IPS DF 6.9 (cell line): Measurements from ENCODE around the gene TBC1D16.
A peak's percentile ranks its signal among the peaks of the same experiment; 100 is the strongest.
"Not testable (repeated sequence)": the region's sequence is repeated elsewhere in the genome, so short reads cannot be mapped to it uniquely, and the experiment has no call there.

Source experiments
- DNase-seq: peaks from one replicate; pipeline ENCODE4 v3.0.0-alpha.2; 2013; ENCODE audit warnings: low read depth, low spot score
- H3K27ac ChIP-seq: one replicate; pipeline ENCODE4 v1.5.1; 2013; ENCODE audit warnings: low read length, control low read depth
- H3K27me3 ChIP-seq: 2 replicates; pipeline ENCODE4 v1.6.1; 2013; ENCODE audit warnings: mild to moderate bottlenecking, low read length; ENCODE audit not compliant: control insufficient read depth, insufficient read depth
- H3K36me3 ChIP-seq: 2 replicates; pipeline ENCODE4 v1.6.1; 2013; ENCODE audit warnings: low read length; ENCODE audit not compliant: control insufficient read depth, insufficient read depth
- H3K4me1 ChIP-seq: 2 replicates; pipeline ENCODE4 v1.6.1; 2013; ENCODE audit warnings: low read length; ENCODE audit not compliant: control insufficient read depth, insufficient read depth
- H3K4me3 ChIP-seq: 2 replicates; pipeline ENCODE4 v1.5.1; 2013; ENCODE audit warnings: mild to moderate bottlenecking, low read length
- H3K9me3 ChIP-seq: 2 replicates; pipeline ENCODE4 v1.6.1; 2013; ENCODE audit warnings: low read length, inconsistent platforms; ENCODE audit not compliant: control insufficient read depth, insufficient read depth
- WGBS: extraction: QIAGEN DNeasy Blood & Tissue Kit; methylation state at CpG from one replicate; pipeline ENCODE4 v1.1.7; 2013; ENCODE audit warnings: mixed read lengths, missing lambda C conversion rate; ENCODE audit not compliant: insufficient read length, insufficient coverage; 5-methylcytosine and 5-hydroxymethylcytosine counted together

The TBC1D16 gene

GRCh38 chr17:79956441-79956735, 79.3 kb downstream of the TBC1D16 start:
- H3K27ac ChIP-seq, H3K4me3 ChIP-seq, H3K27me3 ChIP-seq, H3K9me3 ChIP-seq, DNase-seq, H3K36me3 ChIP-seq: not testable (repeated sequence)
- no CpG with 5 or more reads among the region's 8 CpGs for WGBS
- peaks cover 18% of the 10 kb centered on the region for H3K4me1 ChIP-seq

- Histone ChIP-seq H3K27ac (no peak overlapping the region), H3K36me3 (no peaks in the 10 kb centered on the region), H3K27me3 (no peaks in the 10 kb centered on the region), H3K4me1 (peaks cover 21% of the 10 kb centered on the region), H3K9me3 (no peaks in the 10 kb centered on the region), H3K4me3 (no peak overlapping the region)
- WGBS = no CpG with 5 or more reads among the region's 13 CpGs
- DNase-seq = no peak
Measured at GRCh38 chr17:79955691-79956440, 79.8 kb downstream of the TBC1D16 start.

- no CpG with 5 or more reads among the region's 10 CpGs for WGBS
- no peak for DNase-seq
- Histone ChIP-seq H3K4me1 (peaks cover 23% of the 10 kb centered on the region), H3K27me3 (no peaks in the 10 kb centered on the region), H3K36me3 (no peaks in the 10 kb centered on the region), H3K9me3 (no peaks in the 10 kb centered on the region), H3K4me3 (no peak overlapping the region), H3K27ac (no peak overlapping the region)
Measured at GRCh38 chr17:79955167-79955549, 80.5 kb downstream of the TBC1D16 start.

GRCh38 chr17:79954281-79955166, 81.1 kb downstream of the TBC1D16 start:
- no CpG with 5 or more reads among the region's 25 CpGs for WGBS
- no peak for DNase-seq
- H3K36me3 ChIP-seq = no peaks in the 10 kb centered on the region

GRCh38 chr17:79953335-79953734, 82.3 kb downstream of the TBC1D16 start:
- Histone ChIP-seq H3K36me3 (0 out of 2 replicates have a peak, but pooled peaks cover 2% of the 10 kb centered on the region), H3K27me3 (no peaks in the 10 kb centered on the region), H3K9me3 (no peaks in the 10 kb centered on the region), H3K4me1 (peaks cover 28% of the 10 kb centered on the region), H3K4me3 (no peak overlapping the region), H3K27ac (no peak overlapping the region)
- no peak for DNase-seq

More at GRCh38 chr17:79954281-79955166, 81.1 kb downstream of the TBC1D16 start:
- H3K9me3 ChIP-seq = no peaks in the 10 kb centered on the region
- no peak overlapping the region for H3K4me3 ChIP-seq
- H3K27ac ChIP-seq = no peak overlapping the region
- no peaks in the 10 kb centered on the region for H3K27me3 ChIP-seq
- peaks cover 23% of the 10 kb centered on the region for H3K4me1 ChIP-seq

GRCh38 chr17:79952901-79953300, 82.8 kb downstream of the TBC1D16 start:
- Histone ChIP-seq H3K4me3 (no peak overlapping the region), H3K9me3 (no peaks in the 10 kb centered on the region), H3K36me3 (0 out of 2 replicates have a peak, but pooled peaks cover 3% of the 10 kb centered on the region), H3K27me3 (no peaks in the 10 kb centered on the region), H3K27ac (no peak overlapping the region), H3K4me1 (peaks cover 28% of the 10 kb centered on the region)
- WGBS = no CpG with 5 or more reads among the region's 8 CpGs
- no peak for DNase-seq

GRCh38 chr17:79952265-79952877, 83.3 kb downstream of the TBC1D16 start:
- Histone ChIP-seq H3K4me1 (peaks cover 28% of the 10 kb centered on the region), H3K9me3 (no peaks in the 10 kb centered on the region), H3K27me3 (no peaks in the 10 kb centered on the region), H3K36me3 (0 out of 2 replicates have a peak, but pooled peaks cover 3% of the 10 kb centered on the region), H3K4me3 (no peak overlapping the region), H3K27ac (no peak overlapping the region)
- no peak for DNase-seq
- WGBS = no CpG with 5 or more reads among the region's 36 CpGs

- Histone ChIP-seq H3K9me3 (no peaks in the 10 kb centered on the region), H3K4me3 (no peak overlapping the region), H3K4me1 (peaks cover 28% of the 10 kb centered on the region), H3K27me3 (no peaks in the 10 kb centered on the region), H3K36me3 (peaks cover 10% of the 10 kb centered on the region), H3K27ac (no peak overlapping the region)
- no CpG with 5 or more reads among the region's 31 CpGs for WGBS
- no peak for DNase-seq
Measured at GRCh38 chr17:79951361-79952264, 84.1 kb downstream of the TBC1D16 start.

GRCh38 chr17:79950751-79951150, 84.9 kb downstream of the TBC1D16 start:
- Histone ChIP-seq H3K4me3 (no peak overlapping the region), H3K4me1 (peaks cover 28% of the 10 kb centered on the region), H3K27me3 (no peaks in the 10 kb centered on the region), H3K36me3 (peaks cover 12% of the 10 kb centered on the region), H3K27ac (no peak overlapping the region), H3K9me3 (no peaks in the 10 kb centered on the region)
- DNase-seq = no peak
- no CpG with 5 or more reads among the region's 17 CpGs for WGBS

- H3K27ac ChIP-seq = no peak overlapping the region
Measured at GRCh38 chr17:79950306-79950705, 85.4 kb downstream of the TBC1D16 start.

More at GRCh38 chr17:79950306-79950705, 85.4 kb downstream of the TBC1D16 start:
- WGBS = no CpG with 5 or more reads among the region's 31 CpGs
- H3K27me3 ChIP-seq = no peaks in the 10 kb centered on the region
- peak overlapping the region; percentile 3; the same call in 1 of the 2 replicates for H3K4me3 ChIP-seq
- H3K36me3 ChIP-seq = peaks cover 15% of the 10 kb centered on the region
- no peaks in the 10 kb centered on the region for H3K9me3 ChIP-seq
- H3K4me1 ChIP-seq = peaks cover 28% of the 10 kb centered on the region
- DNase-seq = no peak
